Neural cell (in vitro differentiated cells): Measurements from ENCODE around the gene RHOA.

Experiments
- CTCF ChIP-seq: fragments of 450-650 bp; IDR thresholded peaks from 2 replicates; pipeline ENCODE4 v1.5.1; 2014; ENCODE audit warnings: antibody characterized with exemption, mild to moderate bottlenecking, moderate library complexity; ENCODE audit not compliant: poor library complexity, severe bottlenecking
- EZH2 ChIP-seq: fragments of 200-600, 300-800 bp; shearing (Covaris generic), sonication (generic); IDR thresholded peaks from 2 replicates; pipeline ENCODE4 v1.6.1; 2014; ENCODE audit warnings: antibody characterized with exemption, low read length, borderline replicate concordance, mild to moderate bottlenecking; ENCODE audit not compliant: insufficient read depth, poor library complexity, severe bottlenecking
- POLR2AphosphoS5 ChIP-seq: IDR thresholded peaks from 2 replicates; pipeline ENCODE4 v1.6.1; 2012

- TF ChIP-seq CTCF (no peak), EZH2 (no peak), POLR2AphosphoS5 (no peak)
Observed at GRCh38 chr3:49417516-49418120, 5.8 kb upstream of the RHOA start.
